GM10266 (cell line): ENCODE measurements around the gene SV2A.

Experiments used
- DNase-seq: peaks from one replicate; pipeline ENCODE4 v3.0.0; 2012; ENCODE audit errors: extremely low spot score
- CTCF ChIP-seq: IDR thresholded peaks from 2 replicates; pipeline ENCODE4 v1.5.1; 2012; ENCODE audit warnings: mild to moderate bottlenecking, low read depth; ENCODE audit not compliant: control insufficient read depth, insufficient read depth; ENCODE audit errors: missing control alignments

The SV2A gene

DNA sequence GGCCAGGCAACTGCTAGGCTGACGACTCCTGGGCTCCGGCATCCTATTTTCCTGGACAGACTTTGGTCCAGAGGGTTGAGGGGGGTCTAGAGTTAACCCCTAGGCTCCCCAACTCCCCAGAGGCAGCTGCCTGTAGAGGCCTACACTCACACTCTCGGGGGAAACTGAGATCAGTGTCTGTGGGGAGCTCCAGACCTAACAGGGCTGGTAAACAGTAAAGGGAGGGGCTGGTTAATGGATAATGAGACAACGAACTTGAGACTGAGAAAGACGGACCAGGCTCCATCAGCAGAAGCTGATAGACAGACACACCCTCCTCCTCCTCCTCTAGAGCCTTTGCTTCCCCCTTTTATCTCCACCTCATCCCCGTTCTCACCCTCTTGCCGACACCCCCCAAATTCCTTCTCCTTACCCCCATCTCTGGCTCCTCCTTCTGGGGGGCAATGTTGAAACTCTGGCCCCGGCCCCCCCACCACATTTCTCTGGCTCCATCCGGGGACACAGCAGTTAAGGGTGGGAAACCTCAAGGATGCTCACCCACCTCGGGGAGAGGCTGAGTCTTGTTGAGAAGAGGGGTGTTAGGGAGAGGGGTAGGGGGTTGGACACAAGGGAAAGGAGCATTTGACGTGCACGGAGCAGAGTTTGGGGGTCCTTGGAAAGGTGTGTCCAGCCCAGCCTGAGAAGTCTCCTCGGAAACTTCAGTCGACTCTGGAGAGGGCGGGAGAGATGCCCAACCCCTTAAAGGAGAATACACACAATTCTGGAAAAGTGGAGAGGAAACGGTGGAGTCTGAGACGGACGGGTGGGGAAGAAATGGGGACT, 18.7 kb upstream of the SV2A start, which contains the start of gene MTMR11:
MTMR11 (minus strand) TSS at position 710 of the 822 bp plus-strand sequence; CDS start at position 478, 232 bp downstream.
- TF ChIP-seq CTCF: no peak
- DNase-seq: no peak

- TF ChIP-seq CTCF: no peak
- DNase-seq: no peak
Observed at GRCh38 chr1:149934356-149934755, 16.7 kb upstream of the SV2A start.

DNA sequence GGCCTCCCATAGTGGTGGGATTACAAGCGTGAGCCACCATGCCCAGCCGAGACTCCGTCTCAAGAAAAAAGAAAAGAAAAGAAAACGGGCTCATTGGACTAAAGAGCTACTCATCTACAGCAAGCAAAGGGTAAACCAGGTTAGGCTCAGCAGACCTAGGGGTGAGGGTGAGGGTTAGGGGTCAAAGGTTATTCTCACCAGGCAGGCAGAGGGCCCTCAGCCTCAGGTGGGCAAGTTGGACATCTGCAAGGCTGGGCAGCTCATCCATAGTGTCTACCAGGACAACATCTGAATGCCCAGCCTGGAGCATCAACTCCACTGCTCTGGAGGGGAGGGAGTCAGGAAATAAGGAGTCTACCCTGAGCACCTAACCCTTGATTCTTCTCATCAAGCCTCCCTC, 15.6 kb upstream of the SV2A start:
- no peak for TF ChIP-seq CTCF
- DNase-seq: no peak

DNA sequence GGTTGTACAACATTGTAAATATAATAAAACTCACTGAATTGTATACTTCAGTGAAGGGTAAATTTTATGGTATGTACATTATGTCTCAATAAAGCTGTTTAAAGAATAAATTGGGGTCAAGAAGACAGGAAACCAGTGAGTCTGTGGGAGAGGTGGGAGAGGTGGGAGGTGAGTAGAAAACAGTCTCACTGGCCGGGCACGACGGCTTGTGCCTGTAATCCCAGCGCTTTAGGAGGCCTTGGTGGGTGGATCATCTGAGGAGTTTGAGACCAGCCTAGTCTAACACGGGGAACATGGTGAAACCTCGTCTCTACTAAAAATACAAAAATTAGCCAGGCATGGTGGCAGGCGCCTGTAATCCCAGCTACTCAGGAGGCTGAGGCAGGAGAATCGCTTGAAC, 14.8 kb upstream of the SV2A start:
- TF ChIP-seq CTCF: no peak
- no peak for DNase-seq

DNA sequence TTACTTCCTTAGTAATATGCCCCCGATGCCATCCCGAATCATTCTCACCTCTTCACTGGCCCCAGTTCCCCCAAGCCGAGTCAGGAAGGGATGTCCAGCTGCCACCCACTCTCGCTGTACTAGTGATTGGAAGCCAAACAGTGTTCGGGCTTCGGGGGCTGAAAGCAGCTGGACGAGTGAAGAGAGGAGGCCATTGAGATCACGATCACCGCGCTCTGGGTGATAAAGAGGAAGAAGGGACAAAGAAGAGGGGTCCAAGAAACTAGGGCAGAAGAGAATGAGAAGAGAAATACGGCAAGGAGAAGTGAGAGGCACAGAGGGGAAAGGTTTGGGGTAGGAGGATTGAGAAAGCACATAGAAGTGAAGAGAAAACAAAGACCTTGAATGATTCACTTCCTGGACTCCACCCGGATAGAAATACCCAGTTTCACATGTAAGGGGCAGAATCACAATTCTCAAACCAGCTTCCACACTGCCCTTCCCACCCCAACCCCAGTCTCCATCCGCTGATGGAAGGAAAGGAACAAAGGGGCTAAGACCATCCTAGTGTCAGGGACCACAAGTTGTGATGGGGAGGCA, 13.7 kb upstream of the SV2A start:
- no peak for TF ChIP-seq CTCF
- no peak for DNase-seq

GRCh38 chr1:149929856-149930255, 12.2 kb upstream of the SV2A start:
- TF ChIP-seq CTCF: no peak
- DNase-seq: no peak

DNA sequence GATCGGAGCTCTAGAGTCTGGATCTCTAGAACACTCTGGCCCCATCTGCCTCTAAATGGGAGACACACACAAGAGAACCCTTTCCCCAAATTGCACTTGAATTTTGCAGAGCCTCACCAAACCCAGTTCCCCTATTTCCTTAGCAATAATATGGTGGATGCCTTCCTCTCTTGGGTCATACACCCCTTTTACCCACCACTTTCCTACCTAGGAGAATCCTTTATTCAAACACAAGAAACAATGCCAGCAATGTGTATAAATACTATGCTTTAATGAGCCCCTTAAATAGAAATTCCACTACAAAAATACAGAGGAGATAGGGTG, 10.7 kb upstream of the SV2A start:
- no peak for DNase-seq
- TF ChIP-seq CTCF: no peak
